HCT116 (cell line): ENCODE results near the gene PNRC1. TPM values are rescaled to one million over a fixed set of nuclear protein-coding genes. Genes with fewer than 3 reads are reported as not detected.
"Not testable (repeated sequence)": the region's sequence is repeated elsewhere in the genome, so short reads cannot be mapped to it uniquely, and the experiment has no call there.

Source experiments
- ATAC-seq: fragments of 200-7000 bp; cut with Tn5 transposase; 2 replicates; pipeline ENCODE4 v1.9.1; 2020; ENCODE audit warnings: mild to moderate bottlenecking, moderate library complexity
- BruUV-seq: library from RNA; stranded (reverse); fragments of 400-500 nt; replicated peaks from 2 replicates; lab custom pipeline; 2021; lab: Mats Ljungman, UMichigan
- CTCF ChIA-PET: fragments of 300-600 bp; sonication (Branson Sonifier 250); formaldehyde crosslinking; loops from one replicate; lab custom pipeline; 2021; ENCODE audit warnings: antibody characterized with exemption; lab: Charles Lee
- POLR2A ChIA-PET: fragments of 300-600, 350-600 bp; sonication (Branson Sonifier 250); formaldehyde crosslinking; loops from one replicate; lab custom pipeline; 2021; ENCODE audit warnings: antibody characterized with exemption; lab: Charles Lee
- RAD21 ChIA-PET, 2 experiments: fragments of 300-600 bp; sonication (Branson Sonifier 250); formaldehyde crosslinking; loops; one replicate each; lab custom pipeline; 2023; ENCODE audit warnings: low total read pairs in 2 of 2; ENCODE audit not compliant: uncharacterized antibody in 2 of 2, unreplicated experiment in 2 of 2, low non-redundant PET in 1 of 2; lab: Charles Lee
- DNase-seq: peaks from one replicate; pipeline ENCODE4 v3.0.0-alpha.2; 2010; ENCODE audit warnings: low read depth, low spot score
- H2AFZ ChIP-seq: fragments of 200-600 bp; shearing (Covaris generic), sonication (generic); 2 replicates; pipeline ENCODE4 v1.6.1; 2017; ENCODE audit warnings: low read depth, mixed run types, mixed read lengths, antibody characterized with exemption, low read length; ENCODE audit not compliant: poor library complexity, severe bottlenecking
- H3K27ac ChIP-seq: 2 replicates; pipeline ENCODE4 v1.5.1; 2012; ENCODE audit warnings: low read depth, low read length
- H3K27me3 ChIP-seq: fragments of 200-600 bp; sonication (generic); 2 replicates; pipeline ENCODE4 v1.6.1; 2016; ENCODE audit warnings: mixed run types, low read length, mixed read lengths; ENCODE audit not compliant: insufficient read depth
- H3K36me3 ChIP-seq, 2 experiments: fragments of 200-500 bp in 1 of 2; fragments of 200-600 bp in 1 of 2; sonication (Bioruptor generic) in 1 of 2; sonication (generic) in 1 of 2; 2 replicates each; pipeline versions ENCODE4 v1.5.1 to v1.6.1; 2014 to 2016; ENCODE audit warnings: low read length in 2 of 2, inconsistent platforms in 1 of 2, mixed read lengths in 1 of 2, mixed run types in 1 of 2; ENCODE audit not compliant: insufficient read depth in 2 of 2, control insufficient read depth in 1 of 2
- H3K4me1 ChIP-seq, 2 experiments: fragments of 200-600 bp in 1 of 2; sonication (generic) in 1 of 2; 2 replicates each; pipeline versions ENCODE4 v1.5.1 to v1.6.1; 2012 to 2017; ENCODE audit warnings: low read length in 2 of 2, inconsistent platforms in 1 of 2, mild to moderate bottlenecking in 1 of 2, mixed read lengths in 1 of 2, mixed run types in 1 of 2, moderate library complexity in 1 of 2; ENCODE audit not compliant: insufficient read depth in 2 of 2, control insufficient read depth in 1 of 2
- H3K4me2 ChIP-seq: fragments of 200-600 bp; sonication (generic); 2 replicates; pipeline ENCODE4 v1.6.1; 2017; ENCODE audit warnings: mixed run types, low read length, mixed read lengths
- H3K4me3 ChIP-seq, 2 experiments: fragments of 200-600 bp in 1 of 2; sonication (generic) in 1 of 2; replicated peaks in 1 of 2; 2 replicates each; pipeline ENCODE4 v1.5.1; 2011 to 2016; ENCODE audit warnings: low read length in 2 of 2, control low read depth in 1 of 2, low read depth in 1 of 2, mild to moderate bottlenecking in 1 of 2, mixed read lengths in 1 of 2, mixed run types in 1 of 2
- H3K79me2 ChIP-seq: fragments of 200-600 bp; sonication (generic); 2 replicates; pipeline ENCODE4 v1.6.1; 2017; ENCODE audit warnings: mild to moderate bottlenecking, mixed run types, low read length, moderate library complexity, mixed read lengths; ENCODE audit not compliant: insufficient read depth
- H3K9ac ChIP-seq: fragments of 200-600 bp; sonication (generic); 2 replicates; pipeline ENCODE4 v1.6.1; 2016; ENCODE audit warnings: low read length, mixed read lengths
- H3K9me2 ChIP-seq: fragments of 200-600 bp; sonication (generic), shearing (Covaris generic); 2 replicates; pipeline ENCODE4 v1.6.1; 2017; ENCODE audit warnings: mixed run types, mild to moderate bottlenecking, moderate library complexity; ENCODE audit not compliant: insufficient read depth
- H3K9me3 ChIP-seq, 2 experiments: fragments of 200-500 bp in 1 of 2; fragments of 200-600 bp in 1 of 2; sonication (Bioruptor generic) in 1 of 2; sonication (generic) in 1 of 2; 2 replicates each; pipeline ENCODE4 v1.6.1; 2014 to 2017; ENCODE audit warnings: low read length in 2 of 2, mixed read lengths in 2 of 2, inconsistent platforms in 1 of 2, low read depth in 1 of 2, mild to moderate bottlenecking in 1 of 2, mixed run types in 1 of 2, moderate library complexity in 1 of 2; ENCODE audit not compliant: control insufficient read depth in 1 of 2, insufficient read depth in 1 of 2
- H4K20me1 ChIP-seq: fragments of 200-600 bp; sonication (generic), shearing (Covaris generic); 2 replicates; pipeline ENCODE4 v1.6.1; 2017; ENCODE audit warnings: mixed run types, mild to moderate bottlenecking, moderate library complexity; ENCODE audit not compliant: insufficient read depth
- CBX3 ChIP-seq: IDR thresholded peaks from 2 replicates; pipeline ENCODE4 v1.6.1; 2012; ENCODE audit warnings: low read depth
- CEBPB ChIP-seq: IDR thresholded peaks from 2 replicates; pipeline ENCODE4 v1.6.1; 2012; ENCODE audit warnings: low read depth
- EGR1 ChIP-seq: IDR thresholded peaks from 2 replicates; pipeline ENCODE4 v1.6.1; 2012; ENCODE audit warnings: low read depth
- EZH2 ChIP-seq: fragments of 200-600 bp; sonication (generic); IDR thresholded peaks from 2 replicates; pipeline ENCODE4 v1.6.1; 2017; ENCODE audit warnings: antibody characterized with exemption, mixed run types
- EZH2phosphoT487 ChIP-seq: fragments of 200-600 bp; IDR thresholded peaks from 2 replicates; pipeline ENCODE4 v1.6.1; 2018; ENCODE audit warnings: antibody characterized with exemption, borderline replicate concordance
- FOSL1 ChIP-seq: IDR thresholded peaks from 2 replicates; pipeline ENCODE4 v1.6.1; 2012; ENCODE audit warnings: low read depth
- JUND ChIP-seq: IDR thresholded peaks from 2 replicates; pipeline ENCODE4 v1.6.1; 2012
- POLR2AphosphoS5 ChIP-seq: IDR thresholded peaks from 2 replicates; pipeline ENCODE4 v1.6.1; 2011; ENCODE audit warnings: mild to moderate bottlenecking, low read depth, low read length, moderate library complexity
- TCF7L2 ChIP-seq: IDR thresholded peaks from 2 replicates; pipeline ENCODE4 v1.7.0; 2011; ENCODE audit warnings: borderline replicate concordance, inconsistent platforms; ENCODE audit not compliant: insufficient read depth, insufficient read length; ENCODE audit errors: extremely low read depth
- YY1 ChIP-seq: IDR thresholded peaks from 2 replicates; pipeline ENCODE4 v1.6.1; 2011; ENCODE audit warnings: low read length, low read depth, moderate library complexity, mild to moderate bottlenecking; ENCODE audit not compliant: insufficient replicate concordance; ENCODE audit errors: extremely low read depth
- intact Hi-C: fragments of 100-400 bp; cut with micrococcal nuclease; formaldehyde crosslinking; loops from 2 replicates; pipeline ENCODE4 v1.10.0; 2022
- total RNA-seq: library from RNA; stranded (reverse); gene quantifications from one replicate; pipeline ENCODE4 v1.2.1, GENCODE V29; 2021; ENCODE audit not compliant: unreplicated experiment
- TF ChIP-seq, protein P1 (sequence below): IDR thresholded peaks from 2 replicates; pipeline ENCODE4 v1.6.1; 2012; ENCODE audit warnings: low read depth
- TF ChIP-seq, protein P2 (sequence below): IDR thresholded peaks from 2 replicates; pipeline ENCODE4 v1.6.1; 2012
- TF ChIP-seq, protein P3 (sequence below): IDR thresholded peaks from 2 replicates; pipeline ENCODE4 v1.6.1; 2012

The PNRC1 gene
- total RNA-seq, 1 experiment from 2014 or later = 66.8 TPM

DNA sequence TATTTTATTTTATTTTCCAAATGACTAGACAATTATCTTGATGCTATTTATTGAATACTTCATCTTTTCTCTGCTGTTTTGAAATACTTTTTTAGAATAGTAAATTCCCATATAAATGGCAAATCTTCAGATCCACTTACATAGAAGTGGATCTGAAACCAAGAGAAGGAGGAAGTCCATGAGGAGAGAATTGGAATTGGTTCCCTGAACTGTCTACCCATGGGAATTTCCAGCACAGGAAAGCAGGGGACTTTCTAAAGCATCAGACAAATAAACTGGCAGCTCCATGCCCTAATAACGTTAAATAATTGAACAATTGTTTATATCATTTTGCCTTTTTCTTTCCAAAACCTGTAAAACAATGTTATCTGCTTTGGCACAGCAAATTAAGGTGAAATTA, 47.1 kb upstream of the PNRC1 start:
- CTCF ChIA-PET = no interaction called here
- no peaks in the 10 kb centered on the region for H3K9me2 ChIP-seq
- ATAC-seq = no peak
- no peaks in the 10 kb centered on the region for H3K27me3 ChIP-seq
- no TSS peak for BruUV-seq
- H3K79me2 ChIP-seq = no peaks in the 10 kb centered on the region
- RAD21 ChIA-PET = no interaction called here
- H4K20me1 ChIP-seq = no peaks in the 10 kb centered on the region
- intact Hi-C loops = no loop called here
- H2AFZ ChIP-seq = no peak overlapping the region
- no peak for DNase-seq
- peaks cover 0 to 5% of the 10 kb centered on the region in 2 experiments; a peak in 2 of 4 replicates for H3K9me3 ChIP-seq
- no peak overlapping the region for H3K9ac ChIP-seq
- POLR2A ChIA-PET = no interaction called here
- no peaks in the 10 kb centered on the region for H3K4me1 ChIP-seq
- no peak overlapping the region for H3K27ac ChIP-seq
- H3K36me3 ChIP-seq = no peaks in the 10 kb centered on the region
- H3K4me3 ChIP-seq = no peak overlapping the region
- H3K4me2 ChIP-seq = no peak overlapping the region
- TF ChIP-seq POLR2AphosphoS5 (no peak), EGR1 (no peak), CEBPB (no peak), CBX3 (no peak), EZH2 (no peak), YY1 (no peak), EZH2phosphoT487 (no peak), TCF7L2 (no peak), FOSL1 (no peak), JUND (no peak)
- TF ChIP-seq, protein P1, sequence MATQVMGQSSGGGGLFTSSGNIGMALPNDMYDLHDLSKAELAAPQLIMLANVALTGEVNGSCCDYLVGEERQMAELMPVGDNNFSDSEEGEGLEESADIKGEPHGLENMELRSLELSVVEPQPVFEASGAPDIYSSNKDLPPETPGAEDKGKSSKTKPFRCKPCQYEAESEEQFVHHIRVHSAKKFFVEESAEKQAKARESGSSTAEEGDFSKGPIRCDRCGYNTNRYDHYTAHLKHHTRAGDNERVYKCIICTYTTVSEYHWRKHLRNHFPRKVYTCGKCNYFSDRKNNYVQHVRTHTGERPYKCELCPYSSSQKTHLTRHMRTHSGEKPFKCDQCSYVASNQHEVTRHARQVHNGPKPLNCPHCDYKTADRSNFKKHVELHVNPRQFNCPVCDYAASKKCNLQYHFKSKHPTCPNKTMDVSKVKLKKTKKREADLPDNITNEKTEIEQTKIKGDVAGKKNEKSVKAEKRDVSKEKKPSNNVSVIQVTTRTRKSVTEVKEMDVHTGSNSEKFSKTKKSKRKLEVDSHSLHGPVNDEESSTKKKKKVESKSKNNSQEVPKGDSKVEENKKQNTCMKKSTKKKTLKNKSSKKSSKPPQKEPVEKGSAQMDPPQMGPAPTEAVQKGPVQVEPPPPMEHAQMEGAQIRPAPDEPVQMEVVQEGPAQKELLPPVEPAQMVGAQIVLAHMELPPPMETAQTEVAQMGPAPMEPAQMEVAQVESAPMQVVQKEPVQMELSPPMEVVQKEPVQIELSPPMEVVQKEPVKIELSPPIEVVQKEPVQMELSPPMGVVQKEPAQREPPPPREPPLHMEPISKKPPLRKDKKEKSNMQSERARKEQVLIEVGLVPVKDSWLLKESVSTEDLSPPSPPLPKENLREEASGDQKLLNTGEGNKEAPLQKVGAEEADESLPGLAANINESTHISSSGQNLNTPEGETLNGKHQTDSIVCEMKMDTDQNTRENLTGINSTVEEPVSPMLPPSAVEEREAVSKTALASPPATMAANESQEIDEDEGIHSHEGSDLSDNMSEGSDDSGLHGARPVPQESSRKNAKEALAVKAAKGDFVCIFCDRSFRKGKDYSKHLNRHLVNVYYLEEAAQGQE = no peak
- TF ChIP-seq, protein P2, sequence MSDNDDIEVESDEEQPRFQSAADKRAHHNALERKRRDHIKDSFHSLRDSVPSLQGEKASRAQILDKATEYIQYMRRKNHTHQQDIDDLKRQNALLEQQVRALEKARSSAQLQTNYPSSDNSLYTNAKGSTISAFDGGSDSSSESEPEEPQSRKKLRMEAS = no peak
- TF ChIP-seq, protein P3, sequence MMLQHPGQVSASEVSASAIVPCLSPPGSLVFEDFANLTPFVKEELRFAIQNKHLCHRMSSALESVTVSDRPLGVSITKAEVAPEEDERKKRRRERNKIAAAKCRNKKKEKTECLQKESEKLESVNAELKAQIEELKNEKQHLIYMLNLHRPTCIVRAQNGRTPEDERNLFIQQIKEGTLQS = no peak
- TF ChIP-seq, all 23 proteins: peak for 0

DNA sequence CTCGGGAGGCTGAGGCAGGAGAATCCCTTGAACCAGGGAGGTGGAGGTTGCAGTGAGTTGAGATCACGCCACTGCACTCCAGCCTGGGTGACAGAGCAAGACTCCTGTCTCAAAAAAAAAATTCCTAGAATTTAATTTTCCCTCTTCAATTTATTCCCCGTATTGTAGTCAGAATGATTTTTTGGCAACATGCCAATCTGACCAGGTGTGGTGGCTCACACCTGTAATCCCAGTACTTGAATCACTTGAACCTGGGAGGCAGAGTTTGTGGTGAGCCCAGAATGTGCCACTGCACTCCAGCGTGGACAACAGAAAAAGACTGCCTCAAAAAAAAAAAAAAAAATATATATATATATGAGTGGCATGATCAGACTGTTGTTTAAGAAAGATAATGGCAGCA, 46.4 kb upstream of the PNRC1 start:
- H3K27me3 ChIP-seq, RAD21 ChIA-PET, DNase-seq, H2AFZ ChIP-seq, H3K4me2 ChIP-seq, H3K4me1 ChIP-seq, H3K36me3 ChIP-seq, H3K27ac ChIP-seq, intact Hi-C loops, H4K20me1 ChIP-seq, H3K9me3 ChIP-seq, H3K9me2 ChIP-seq, H3K9ac ChIP-seq, H3K4me3 ChIP-seq, CTCF ChIA-PET, ATAC-seq, POLR2A ChIA-PET, H3K79me2 ChIP-seq, BruUV-seq: not testable (repeated sequence)
